ENCODE data around the gene SEC31A.

GRCh38 chr4:82785611-82786400 is 105.1 kb downstream of the SEC31A start:
- TF ChIP-seq POLR2A (IDR thresholded peaks at IDR 0.05) (no peak), CTCF (IDR thresholded peaks at IDR 0.05) (no peak)

All from uterus (tissue), 2 donors.